HTR-8/SVneo (cell line): ENCODE measurements around the gene COL5A2.

Experiments
- DNase-seq: peaks from one replicate; pipeline ENCODE4 v3.0.0; 2011; ENCODE audit warnings: low spot score, mixed read lengths; ENCODE audit not compliant: insufficient read length
- FAIRE-seq: peaks from 2 replicates; lab custom pipeline; 2011; peaks lifted over from hg19 to GRCh38; lab: Jason Lieb, UNC

COL5A2 gene

GRCh38 chr2:189014449-189015138 lies 165.0 kb downstream of the COL5A2 start:
- peak; percentile 28 for FAIRE-seq

DNA sequence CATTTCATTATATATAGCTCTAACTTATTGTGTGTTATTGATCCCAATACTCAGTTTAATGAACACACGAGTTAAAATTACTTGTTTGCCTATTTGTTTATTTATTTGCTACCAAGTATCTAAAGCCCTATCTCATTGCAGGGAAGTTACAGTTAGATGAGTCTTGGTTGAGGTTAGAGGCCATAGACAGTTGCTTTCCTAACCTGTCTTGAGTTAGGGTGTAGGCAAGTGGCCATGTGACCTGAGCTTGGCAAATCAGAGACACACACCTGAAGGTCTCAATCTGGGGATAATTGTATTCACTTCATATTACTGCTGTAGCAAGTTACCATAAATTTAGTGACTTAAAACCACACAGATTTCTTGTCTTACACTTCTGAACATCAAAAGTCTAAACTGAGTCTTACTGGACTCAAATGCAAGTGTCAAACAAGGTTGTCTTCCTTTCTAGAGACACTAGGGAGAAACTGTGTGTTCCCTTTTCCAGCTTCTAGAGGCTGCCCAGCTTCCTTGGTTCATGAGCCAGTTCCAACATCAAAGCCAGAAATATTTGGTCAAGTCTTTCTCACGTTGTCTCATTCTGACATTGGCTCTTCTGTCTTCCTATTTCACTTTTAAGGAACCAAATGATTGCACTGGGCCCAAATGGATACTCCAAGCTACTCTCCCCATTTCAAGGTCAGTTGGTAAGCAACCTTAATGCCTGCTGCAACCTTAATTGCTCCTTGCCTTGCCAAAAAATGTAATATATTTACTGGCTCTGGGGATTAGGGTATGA lies 165.7 kb downstream of the COL5A2 start:
- no peak for FAIRE-seq

More at GRCh38 chr2:189014449-189015138, 165.0 kb downstream of the COL5A2 start:
- no peak for DNase-seq

GRCh38 chr2:189013031-189013430 lies 166.5 kb downstream of the COL5A2 start:
- FAIRE-seq, result no peak

More for the DNA sequence above, 165.7 kb downstream of the COL5A2 start:
- DNase-seq, result no peak

DNA sequence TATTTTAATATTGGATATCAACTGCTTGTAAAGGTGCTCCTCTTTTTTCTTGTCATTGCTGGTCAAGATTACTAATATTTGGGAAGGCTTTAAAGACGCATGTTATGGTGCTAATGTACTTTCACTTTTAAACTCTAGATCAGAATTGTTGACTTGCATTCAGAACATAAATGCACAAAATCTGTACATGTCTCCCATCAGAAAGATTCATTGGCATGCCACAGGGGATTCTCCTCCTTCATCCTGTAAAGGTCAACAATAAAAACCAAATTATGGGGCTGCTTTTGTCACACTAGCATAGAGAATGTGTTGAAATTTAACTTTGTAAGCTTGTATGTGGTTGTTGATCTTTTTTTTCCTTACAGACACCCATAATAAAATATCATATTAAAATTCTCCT lies 167.2 kb downstream of the COL5A2 start:
- DNase-seq (no peak), FAIRE-seq (no peak)

More at GRCh38 chr2:189013031-189013430, 166.5 kb downstream of the COL5A2 start:
- DNase-seq, result no peak

- FAIRE-seq, result no peak
- no peak for DNase-seq
Observed at GRCh38 chr2:189010536-189010935, 169.0 kb downstream of the COL5A2 start.

- DNase-seq (no peak), FAIRE-seq (no peak)
Observed at GRCh38 chr2:189008555-189009262, 170.9 kb downstream of the COL5A2 start.

DNA sequence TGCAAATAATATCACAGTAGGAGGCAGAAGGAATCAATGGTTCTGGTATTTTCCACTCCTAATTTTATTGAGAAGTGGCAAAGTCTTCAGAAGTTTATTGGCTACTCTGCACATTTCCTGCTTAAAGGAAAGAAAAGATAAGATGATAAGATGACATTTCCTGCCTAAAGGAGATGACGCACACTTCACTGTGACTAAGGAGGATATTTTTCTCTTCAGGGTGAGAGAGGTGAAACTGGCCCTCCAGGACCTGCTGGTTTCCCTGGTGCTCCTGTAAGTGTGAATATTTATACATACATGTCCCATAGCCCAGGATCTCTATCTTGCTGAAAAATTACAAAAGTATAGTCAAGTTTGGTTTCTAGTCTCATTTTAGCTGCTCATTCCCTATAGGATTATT lies 177.5 kb downstream of the COL5A2 start:
- DNase-seq (peak; percentile 60), FAIRE-seq (peak; percentile 62)

DNA sequence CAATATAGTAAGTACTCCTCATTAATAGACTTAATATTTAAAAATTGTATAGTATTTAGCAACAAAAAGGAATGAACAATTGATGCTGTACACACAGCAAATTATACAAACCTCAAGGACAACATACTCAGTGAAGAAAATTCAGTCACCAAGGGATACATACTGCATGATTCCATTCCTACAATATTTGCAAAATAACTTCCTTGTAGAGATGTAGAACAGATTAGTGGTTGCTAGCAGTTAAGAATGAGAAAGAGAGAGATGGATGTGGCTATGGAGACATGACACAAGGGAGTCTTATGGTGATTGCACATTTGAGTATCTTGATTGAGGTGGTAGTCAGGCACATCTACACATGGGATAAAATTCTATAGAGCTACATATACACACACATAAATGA lies 179.3 kb downstream of the COL5A2 start:
- no peak for DNase-seq
- FAIRE-seq, result peak; percentile 44

- FAIRE-seq (no peak), DNase-seq (no peak)
Observed at GRCh38 chr2:188997263-188997662, 182.3 kb downstream of the COL5A2 start.

DNA sequence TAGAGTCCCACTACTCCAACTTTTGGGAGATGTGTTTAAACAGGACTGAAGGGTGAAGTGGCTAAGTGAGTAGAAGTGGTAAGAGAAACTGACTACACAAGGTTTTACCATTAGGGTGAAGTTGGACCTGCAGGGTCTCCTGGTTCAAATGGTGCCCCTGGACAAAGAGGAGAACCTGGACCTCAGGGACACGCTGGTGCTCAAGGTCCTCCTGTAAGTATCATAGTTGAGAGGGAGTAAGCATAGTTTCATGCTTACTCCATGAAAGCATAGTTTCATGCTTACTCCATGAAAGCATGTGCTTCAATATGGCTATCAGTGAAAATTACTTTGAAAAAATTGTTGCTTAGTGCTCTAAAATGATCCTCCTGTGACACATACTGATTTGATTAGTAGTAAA lies 186.3 kb downstream of the COL5A2 start:
- FAIRE-seq (no peak), DNase-seq (no peak)

DNA sequence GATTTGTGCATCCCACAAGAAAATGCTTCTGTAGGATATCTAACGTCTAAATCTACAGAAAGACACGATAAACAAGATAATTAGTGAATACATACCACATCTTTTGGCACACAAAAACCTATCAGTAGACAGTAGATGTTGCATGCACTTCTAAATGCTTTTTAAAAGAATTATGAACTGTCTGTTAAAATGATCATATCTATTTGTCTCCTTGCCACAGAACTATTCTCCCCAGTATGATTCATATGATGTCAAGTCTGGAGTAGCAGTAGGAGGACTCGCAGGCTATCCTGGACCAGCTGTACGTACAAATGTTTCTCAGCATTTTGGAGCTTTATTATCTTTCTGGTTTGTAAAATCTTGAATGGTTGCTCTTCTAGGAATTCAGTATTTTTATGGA lies 192.7 kb downstream of the COL5A2 start:
- FAIRE-seq (peak; percentile 79), DNase-seq (no peak)

GRCh38 chr2:188984680-188985079 lies 194.9 kb downstream of the COL5A2 start:
- no peak for DNase-seq

GRCh38 chr2:188984065-188984491 lies 195.5 kb downstream of the COL5A2 start:
- DNase-seq (no peak), FAIRE-seq (no peak)

More at GRCh38 chr2:188984680-188985079, 194.9 kb downstream of the COL5A2 start:
- peak; percentile 93 for FAIRE-seq

- DNase-seq (no peak), FAIRE-seq (no peak)
Observed at GRCh38 chr2:188983427-188984064, 196.0 kb downstream of the COL5A2 start.
